MM.1S (cell line): Measurements from ENCODE around the gene PDGFA.

Source experiments
- DNase-seq: peaks from one replicate; pipeline ENCODE4 v3.0.0-alpha.2; 2015
- H2AFZ ChIP-seq: fragments of 300-600 bp; sonication (generic); 2 replicates; pipeline ENCODE4 v1.6.0; 2016; ENCODE audit warnings: antibody characterized with exemption, low read length
- H3F3A ChIP-seq: fragments of 300-600 bp; sonication (generic); 2 replicates; pipeline ENCODE4 v1.6.1; 2016; ENCODE audit warnings: mild to moderate bottlenecking, antibody characterized with exemption, low read length, moderate library complexity, mixed read lengths; ENCODE audit not compliant: insufficient read depth
- H3K27ac ChIP-seq: fragments of 300-600 bp; sonication (generic); 2 replicates; pipeline ENCODE4 v1.5.1; 2016; ENCODE audit warnings: mild to moderate bottlenecking, low read length
- H3K27me3 ChIP-seq: fragments of 300-600 bp; sonication (generic); replicated peaks from 2 replicates; pipeline ENCODE4 v1.6.0; 2016; ENCODE audit warnings: low read length; ENCODE audit not compliant: insufficient read depth
- H3K36me3 ChIP-seq: fragments of 300-600 bp; sonication (generic); replicated peaks from 2 replicates; pipeline ENCODE4 v1.6.1; 2016; ENCODE audit warnings: mild to moderate bottlenecking, low read length, mixed read lengths; ENCODE audit not compliant: insufficient read depth
- H3K4me1 ChIP-seq: fragments of 300-600 bp; sonication (generic); 2 replicates; pipeline ENCODE4 v1.6.1; 2016; ENCODE audit warnings: low read length, mixed read lengths
- H3K4me2 ChIP-seq: fragments of 300-600 bp; sonication (generic); 2 replicates; pipeline ENCODE4 v1.6.0; 2016; ENCODE audit warnings: low read depth, low read length
- H3K4me3 ChIP-seq: fragments of 300-600 bp; sonication (generic); 2 replicates; pipeline ENCODE4 v1.5.1; 2016; ENCODE audit warnings: low read length, mixed read lengths
- H3K79me2 ChIP-seq: fragments of 300-600 bp; sonication (generic); 2 replicates; pipeline ENCODE4 v1.6.1; 2016; ENCODE audit warnings: mixed run types, low read length, mixed read lengths
- H3K9ac ChIP-seq: fragments of 300-600 bp; sonication (generic); 2 replicates; pipeline ENCODE4 v1.6.1; 2016; ENCODE audit warnings: low read length, mixed read lengths
- H3K9me2 ChIP-seq: fragments of 300-600 bp; sonication (generic); replicated peaks from 2 replicates; pipeline ENCODE4 v1.6.1; 2016; ENCODE audit warnings: mild to moderate bottlenecking, low read length, mixed read lengths; ENCODE audit not compliant: insufficient read depth
- H3K9me3 ChIP-seq: fragments of 300-600 bp; sonication (generic); replicated peaks from 2 replicates; pipeline ENCODE4 v1.6.1; 2016; ENCODE audit warnings: mild to moderate bottlenecking, low read length, mixed read lengths; ENCODE audit not compliant: insufficient read depth
- H4K20me1 ChIP-seq: fragments of 300-600 bp; sonication (generic); 2 replicates; pipeline ENCODE4 v1.6.1; 2016; ENCODE audit warnings: mild to moderate bottlenecking, low read length, moderate library complexity, mixed read lengths; ENCODE audit not compliant: insufficient read depth
- EZH2 ChIP-seq: fragments of 300-600 bp; sonication (generic); optimal IDR thresholded peaks from 2 replicates; pipeline ENCODE3; 2017; ENCODE audit warnings: low read depth, mild to moderate bottlenecking, antibody characterized with exemption, low read length, mixed read lengths
- EZH2phosphoT487 ChIP-seq: fragments of 300-600 bp; sonication (generic); IDR thresholded peaks from 2 replicates; pipeline ENCODE4 v1.6.1; 2018; ENCODE audit warnings: antibody characterized with exemption, low read length
- TF ChIP-seq, protein P1 (sequence below): fragments of 300-600 bp; sonication (generic); IDR thresholded peaks from 2 replicates; pipeline ENCODE4 v1.5.1; 2016; ENCODE audit warnings: antibody characterized with exemption, low read length, mixed read lengths

The PDGFA gene

GRCh38 chr7:510131-510481 lies 9.5 kb downstream of the PDGFA start:
- no peak overlapping the region for H3K27ac ChIP-seq
- no peaks in the 10 kb centered on the region for H3K4me1 ChIP-seq
- no peak overlapping the region for H3K4me2 ChIP-seq
- no peak overlapping the region for H3K9ac ChIP-seq
- no peaks in the 10 kb centered on the region for H3K36me3 ChIP-seq
- H3K79me2 ChIP-seq = no peaks in the 10 kb centered on the region
- no peaks in the 10 kb centered on the region for H3K9me2 ChIP-seq
- H2AFZ ChIP-seq = no peak overlapping the region
- no peaks in the 10 kb centered on the region for H4K20me1 ChIP-seq
- H3K27me3 ChIP-seq = no peaks in the 10 kb centered on the region
- no peaks in the 10 kb centered on the region for H3K9me3 ChIP-seq
- H3F3A ChIP-seq = no peaks in the 10 kb centered on the region
- no peak overlapping the region for H3K4me3 ChIP-seq
- TF ChIP-seq EZH2 (no peak), EZH2phosphoT487 (no peak)
- TF ChIP-seq, protein P1, sequence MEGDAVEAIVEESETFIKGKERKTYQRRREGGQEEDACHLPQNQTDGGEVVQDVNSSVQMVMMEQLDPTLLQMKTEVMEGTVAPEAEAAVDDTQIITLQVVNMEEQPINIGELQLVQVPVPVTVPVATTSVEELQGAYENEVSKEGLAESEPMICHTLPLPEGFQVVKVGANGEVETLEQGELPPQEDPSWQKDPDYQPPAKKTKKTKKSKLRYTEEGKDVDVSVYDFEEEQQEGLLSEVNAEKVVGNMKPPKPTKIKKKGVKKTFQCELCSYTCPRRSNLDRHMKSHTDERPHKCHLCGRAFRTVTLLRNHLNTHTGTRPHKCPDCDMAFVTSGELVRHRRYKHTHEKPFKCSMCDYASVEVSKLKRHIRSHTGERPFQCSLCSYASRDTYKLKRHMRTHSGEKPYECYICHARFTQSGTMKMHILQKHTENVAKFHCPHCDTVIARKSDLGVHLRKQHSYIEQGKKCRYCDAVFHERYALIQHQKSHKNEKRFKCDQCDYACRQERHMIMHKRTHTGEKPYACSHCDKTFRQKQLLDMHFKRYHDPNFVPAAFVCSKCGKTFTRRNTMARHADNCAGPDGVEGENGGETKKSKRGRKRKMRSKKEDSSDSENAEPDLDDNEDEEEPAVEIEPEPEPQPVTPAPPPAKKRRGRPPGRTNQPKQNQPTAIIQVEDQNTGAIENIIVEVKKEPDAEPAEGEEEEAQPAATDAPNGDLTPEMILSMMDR = no peak
- no peak for DNase-seq

GRCh38 chr7:509426-510130 lies 10.1 kb downstream of the PDGFA start:
- TF ChIP-seq EZH2 = no peak
- TF ChIP-seq, protein P1 = no peak
- no peak for TF ChIP-seq EZH2phosphoT487

DNA sequence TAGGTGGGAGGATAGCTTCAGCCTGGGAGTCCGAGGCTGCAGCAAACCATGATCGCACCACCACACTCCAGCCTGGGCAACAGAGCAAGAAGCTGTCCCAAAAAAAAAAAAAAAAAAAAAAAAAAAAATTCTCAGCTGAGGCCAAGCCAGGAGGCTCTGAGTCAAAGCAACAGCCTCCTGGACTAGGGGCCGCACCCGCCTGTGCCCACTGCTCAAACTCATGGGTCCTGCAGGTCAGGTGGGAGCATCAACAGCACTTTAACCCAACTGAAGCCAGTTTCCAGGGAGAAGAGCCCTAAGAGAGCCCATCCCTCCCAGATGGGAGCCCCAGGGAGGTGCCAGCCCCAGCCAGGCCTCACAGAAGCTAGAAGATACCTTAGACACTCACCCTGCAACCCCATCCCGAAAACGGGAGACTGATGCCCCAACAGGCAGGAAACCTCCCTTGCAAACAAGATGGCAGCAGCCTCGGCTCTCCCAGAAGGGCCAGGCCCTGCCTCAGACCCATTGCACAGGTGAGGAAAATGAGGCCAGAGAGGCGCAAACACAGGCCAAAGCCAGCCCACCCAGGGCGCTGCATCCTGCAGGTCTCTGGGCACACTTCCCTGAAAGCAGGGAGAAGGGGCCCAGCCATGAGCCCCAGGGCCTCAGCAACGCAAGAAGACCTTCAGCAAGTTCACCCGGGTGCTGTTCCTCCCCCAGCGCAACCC lies 11.0 kb downstream of the PDGFA start:
- Histone ChIP-seq H3K79me2 (no peaks in the 10 kb centered on the region), H3K9me3 (no peaks in the 10 kb centered on the region), H3K4me1 (no peaks in the 10 kb centered on the region), H4K20me1 (no peaks in the 10 kb centered on the region), H2AFZ (no peak overlapping the region), H3K27ac (no peak overlapping the region), H3F3A (no peaks in the 10 kb centered on the region), H3K9me2 (no peaks in the 10 kb centered on the region), H3K27me3 (no peaks in the 10 kb centered on the region), H3K36me3 (no peaks in the 10 kb centered on the region), H3K4me3 (no peak overlapping the region), H3K4me2 (no peak overlapping the region), H3K9ac (no peak overlapping the region)
- TF ChIP-seq EZH2 = no peak
- TF ChIP-seq, protein P1 = no peak
- no peak for DNase-seq

More at GRCh38 chr7:509426-510130, 10.1 kb downstream of the PDGFA start:
- H3K9me3 ChIP-seq = no peaks in the 10 kb centered on the region
- no peak overlapping the region for H2AFZ ChIP-seq
- no peak overlapping the region for H3K4me3 ChIP-seq
- H3K36me3 ChIP-seq = no peaks in the 10 kb centered on the region
- H3K79me2 ChIP-seq = no peaks in the 10 kb centered on the region
- no peaks in the 10 kb centered on the region for H4K20me1 ChIP-seq
- H3K4me2 ChIP-seq = no peak overlapping the region
- H3K9me2 ChIP-seq = no peaks in the 10 kb centered on the region
- DNase-seq = no peak
- H3K9ac ChIP-seq = no peak overlapping the region
- no peak overlapping the region for H3K27ac ChIP-seq
- no peaks in the 10 kb centered on the region for H3K27me3 ChIP-seq
- no peaks in the 10 kb centered on the region for H3F3A ChIP-seq
- no peaks in the 10 kb centered on the region for H3K4me1 ChIP-seq
